ENCODE data around the gene B3GALT5.

The B3GALT5 gene

GRCh38 chr21:39645331-39645730 lies 32.6 kb downstream of the B3GALT5 start:
- DNase-seq (ENCODE audit: low spot score) = no peak

GRCh38 chr21:39647476-39647875 lies 34.7 kb downstream of the B3GALT5 start:
- no peak for DNase-seq (ENCODE audit: low spot score)

GRCh38 chr21:39648879-39649278 lies 36.1 kb downstream of the B3GALT5 start:
- DNase-seq (ENCODE audit: low spot score) = no peak

- DNase-seq (ENCODE audit: low spot score) = no peak
Measured at GRCh38 chr21:39649526-39649925, 36.8 kb downstream of the B3GALT5 start.

GRCh38 chr21:39650306-39650705 lies 37.6 kb downstream of the B3GALT5 start:
- no peak for DNase-seq (ENCODE audit: low spot score)

- no peak for DNase-seq (ENCODE audit: low spot score)
Measured at GRCh38 chr21:39650801-39651200, 38.1 kb downstream of the B3GALT5 start.

- DNase-seq (ENCODE audit: low spot score) = no peak
Measured at GRCh38 chr21:39651206-39651605, 38.5 kb downstream of the B3GALT5 start.

- DNase-seq (ENCODE audit: low spot score) = no peak
Measured at GRCh38 chr21:39654951-39655350, 42.2 kb downstream of the B3GALT5 start.

- DNase-seq (ENCODE audit: low spot score) = no peak
Measured at GRCh38 chr21:39655589-39655988, 42.8 kb downstream of the B3GALT5 start.

GRCh38 chr21:39656209-39656608 lies 43.5 kb downstream of the B3GALT5 start:
- DNase-seq (ENCODE audit: low spot score) = no peak

GRCh38 chr21:39657091-39657689 lies 44.5 kb downstream of the B3GALT5 start:
- no peak for DNase-seq (ENCODE audit: low spot score)

- DNase-seq (ENCODE audit: low spot score) = no peak
Measured at GRCh38 chr21:39658066-39658465, 45.3 kb downstream of the B3GALT5 start.

- DNase-seq (ENCODE audit: low spot score) = no peak
Measured at GRCh38 chr21:39659070-39659815, 46.5 kb downstream of the B3GALT5 start.

- DNase-seq (ENCODE audit: low spot score) = no peak
Measured at GRCh38 chr21:39660191-39660980, 47.6 kb downstream of the B3GALT5 start.

GRCh38 chr21:39661121-39661520 lies 48.4 kb downstream of the B3GALT5 start:
- no peak for DNase-seq (ENCODE audit: low spot score)

GRCh38 chr21:39661740-39662139 lies 49.0 kb downstream of the B3GALT5 start:
- no peak for DNase-seq (ENCODE audit: low spot score)

- no peak for DNase-seq (ENCODE audit: low spot score)
Measured at GRCh38 chr21:39662411-39662953, 49.7 kb downstream of the B3GALT5 start.

GRCh38 chr21:39663066-39663465 lies 50.3 kb downstream of the B3GALT5 start:
- no peak for DNase-seq (ENCODE audit: low spot score)

- DNase-seq (ENCODE audit: low spot score) = no peak
Measured at GRCh38 chr21:39663742-39664492, 51.2 kb downstream of the B3GALT5 start.

- DNase-seq (ENCODE audit: low spot score) = no peak
Measured at GRCh38 chr21:39664586-39664985, 51.8 kb downstream of the B3GALT5 start.

- DNase-seq (ENCODE audit: low spot score) = no peak
Measured at GRCh38 chr21:39666026-39666425, 53.3 kb downstream of the B3GALT5 start.

Measured in germinal center (tissue), 1 donor.